GM19468 (cell line): ENCODE results near the gene CRIP1.

Source experiments
- ATAC-seq: cut with Tn5 transposase; IDR thresholded peaks from one replicate; pipeline ENCODE4 v1.9.1; 2021; ENCODE audit warnings: mild to moderate bottlenecking, moderate library complexity, moderate number of reproducible peaks; ENCODE audit not compliant: unreplicated experiment; ENCODE audit errors: extremely low read depth

The CRIP1 gene

DNA sequence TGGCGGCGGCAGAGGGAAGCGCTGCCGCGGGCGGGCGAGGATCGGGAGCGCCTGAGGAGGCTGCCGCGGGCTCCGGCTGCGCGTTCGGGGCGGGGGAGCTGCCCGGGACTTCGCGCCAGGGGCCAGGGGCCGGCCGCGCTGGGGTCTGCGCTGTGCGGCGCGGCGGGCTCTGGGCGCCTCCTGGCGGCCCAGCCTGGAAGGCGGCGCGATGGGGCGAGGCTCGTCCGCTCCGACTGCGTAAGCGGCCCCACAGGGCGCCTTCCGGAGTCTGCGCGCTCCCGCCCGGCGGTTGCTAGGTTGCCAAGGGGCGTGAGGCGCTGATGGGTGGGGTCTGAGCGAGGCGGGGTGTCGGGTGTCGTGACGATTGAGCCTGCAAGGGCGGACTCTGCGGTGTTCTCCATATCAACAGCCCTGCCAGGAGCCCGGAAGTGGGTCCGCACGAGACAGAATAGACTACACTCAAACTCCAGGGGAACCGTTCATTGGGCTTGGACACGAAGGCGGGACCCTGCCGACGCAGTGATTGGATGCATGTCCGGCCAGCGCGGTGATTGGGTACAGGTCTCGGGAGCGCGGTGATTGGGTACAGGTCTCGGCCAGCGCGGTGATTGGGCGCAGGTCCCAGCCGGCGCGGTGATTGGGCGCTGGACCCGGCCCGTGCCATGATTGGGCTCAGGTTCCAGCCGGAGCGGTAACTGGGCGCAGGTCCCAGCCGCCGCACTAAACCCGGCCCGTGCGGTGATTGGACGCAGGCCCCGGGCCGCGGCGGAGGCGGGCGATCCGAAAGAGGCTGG is 4.1 kb downstream of the CRIP1 start, which contains the start of gene TEDC1:
Gene TEDC1 (plus strand): TSS at position 675 of the 794 bp plus-strand sequence. CDS start 130 bp downstream, outside the sequence.
- peak; percentile 69 for ATAC-seq

DNA sequence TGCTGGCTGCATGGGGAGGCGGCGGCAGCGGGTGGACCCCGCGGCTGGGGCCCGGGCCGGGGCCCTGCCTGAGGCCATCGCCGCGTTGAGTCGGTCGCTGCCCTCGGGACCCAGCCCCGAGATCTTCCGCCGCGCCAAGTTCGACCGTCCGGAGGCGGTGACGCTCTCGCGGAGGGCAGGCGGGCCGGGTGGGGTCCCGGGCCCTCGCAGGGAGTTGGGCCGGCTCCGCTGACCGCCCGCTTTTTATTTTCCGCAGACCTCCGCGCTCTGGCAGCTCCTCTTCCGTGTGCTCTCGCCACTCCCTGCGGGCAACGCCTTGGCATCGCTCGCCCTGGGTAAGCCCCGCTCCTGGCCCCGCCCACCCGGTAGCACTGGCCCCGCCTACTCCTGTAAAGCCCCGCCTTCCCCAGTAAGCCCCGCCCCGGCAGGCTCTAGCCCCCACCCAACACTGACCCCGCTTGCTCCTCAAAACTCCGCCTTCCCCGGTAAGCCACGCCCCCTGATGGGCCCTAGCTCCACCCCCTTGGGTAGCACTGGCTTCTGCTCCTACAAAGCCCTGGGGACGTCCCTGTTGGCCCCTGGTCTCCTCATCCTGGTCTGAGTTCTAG is 4.8 kb downstream of the CRIP1 start:
- no peak for ATAC-seq

DNA sequence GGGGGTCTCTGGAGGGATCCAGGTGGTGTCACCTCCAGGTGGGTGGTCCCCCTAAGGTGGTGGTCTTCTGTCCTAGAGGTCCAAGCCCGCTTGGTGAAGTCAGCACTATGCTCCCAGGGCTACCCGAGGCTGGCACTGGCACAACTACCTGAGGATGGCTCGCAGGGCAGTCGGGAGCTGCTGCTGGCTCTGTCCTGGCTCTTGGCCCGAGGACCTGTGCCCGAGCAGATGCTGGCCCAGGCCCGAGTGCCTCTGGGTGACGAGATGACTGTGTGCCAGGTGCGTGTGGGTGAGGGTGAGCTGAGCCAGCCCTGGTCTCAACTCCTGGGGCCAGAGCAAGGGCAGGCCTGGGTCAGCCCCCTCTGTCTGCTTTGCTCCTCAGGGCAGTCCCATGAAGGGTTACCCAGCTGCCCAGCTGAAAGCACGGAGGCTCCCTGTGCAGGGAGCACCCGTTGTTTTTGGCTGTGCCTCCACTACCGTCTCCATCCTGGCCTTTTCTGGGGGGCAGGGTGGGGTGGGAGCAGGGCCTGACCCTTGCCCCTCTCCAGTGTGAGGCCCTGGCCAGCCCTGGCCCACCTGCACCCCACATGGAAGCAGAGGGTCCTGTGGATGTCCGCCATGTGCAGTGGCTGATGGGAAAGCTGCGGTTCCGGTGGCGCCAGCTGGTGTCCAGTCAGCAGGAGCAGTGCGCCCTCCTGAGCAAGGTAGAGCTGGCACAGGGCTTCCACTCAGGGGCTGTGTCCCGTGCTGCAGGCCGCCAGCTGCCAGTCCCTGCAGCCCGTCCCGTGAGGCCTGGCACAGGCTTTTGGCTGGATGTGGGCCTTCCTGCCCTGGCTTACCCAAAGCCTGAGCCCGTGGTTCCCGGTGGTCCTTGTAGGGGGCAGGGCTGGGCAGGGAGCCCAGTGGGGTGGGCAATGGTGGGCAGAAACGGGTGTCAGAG is 5.6 kb downstream of the CRIP1 start:
- no peak for ATAC-seq

DNA sequence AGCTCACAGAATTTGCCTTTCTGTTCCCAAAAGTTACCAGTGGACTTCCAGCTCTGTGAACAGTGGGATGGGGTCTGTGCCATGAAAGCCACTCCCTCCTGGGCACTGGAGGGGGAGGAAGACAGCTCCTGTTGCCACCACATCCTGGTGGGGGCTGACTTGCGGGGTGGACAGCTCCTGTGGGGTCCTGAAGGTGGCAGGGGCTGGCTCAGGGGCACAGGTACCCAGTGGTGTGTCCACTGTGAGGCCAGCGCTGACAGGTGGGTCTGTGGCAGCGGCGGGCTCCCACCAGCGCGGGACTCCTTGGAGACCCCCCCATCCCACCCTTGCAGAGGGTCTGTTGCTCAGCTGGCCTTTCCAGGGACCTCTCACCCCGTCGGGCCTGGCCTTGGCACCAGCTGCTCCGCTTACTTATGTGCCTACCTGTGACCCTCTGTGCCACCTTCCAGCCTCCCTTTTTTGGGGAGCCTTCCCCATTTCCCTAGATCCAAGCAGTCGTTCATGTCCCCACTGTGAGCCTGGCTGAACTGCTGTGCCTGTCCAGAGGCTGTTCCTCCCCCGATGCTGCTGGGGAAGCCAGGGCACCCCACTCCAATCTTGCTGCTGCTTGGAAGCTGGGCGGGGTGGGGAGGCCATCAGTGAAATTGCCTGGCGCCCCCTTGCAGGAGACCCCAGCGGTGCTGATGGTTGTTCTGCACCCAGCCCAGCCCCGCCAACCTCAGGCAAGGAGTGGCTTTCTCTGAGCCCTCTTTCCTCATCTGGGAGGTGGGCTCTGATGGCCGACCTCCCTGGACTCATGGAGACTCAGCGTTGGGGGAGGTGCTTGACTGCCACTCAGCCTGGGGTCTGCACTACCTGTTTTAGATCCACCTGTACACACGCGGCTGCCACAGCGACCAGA is 6.5 kb downstream of the CRIP1 start:
- ATAC-seq = no peak

DNA sequence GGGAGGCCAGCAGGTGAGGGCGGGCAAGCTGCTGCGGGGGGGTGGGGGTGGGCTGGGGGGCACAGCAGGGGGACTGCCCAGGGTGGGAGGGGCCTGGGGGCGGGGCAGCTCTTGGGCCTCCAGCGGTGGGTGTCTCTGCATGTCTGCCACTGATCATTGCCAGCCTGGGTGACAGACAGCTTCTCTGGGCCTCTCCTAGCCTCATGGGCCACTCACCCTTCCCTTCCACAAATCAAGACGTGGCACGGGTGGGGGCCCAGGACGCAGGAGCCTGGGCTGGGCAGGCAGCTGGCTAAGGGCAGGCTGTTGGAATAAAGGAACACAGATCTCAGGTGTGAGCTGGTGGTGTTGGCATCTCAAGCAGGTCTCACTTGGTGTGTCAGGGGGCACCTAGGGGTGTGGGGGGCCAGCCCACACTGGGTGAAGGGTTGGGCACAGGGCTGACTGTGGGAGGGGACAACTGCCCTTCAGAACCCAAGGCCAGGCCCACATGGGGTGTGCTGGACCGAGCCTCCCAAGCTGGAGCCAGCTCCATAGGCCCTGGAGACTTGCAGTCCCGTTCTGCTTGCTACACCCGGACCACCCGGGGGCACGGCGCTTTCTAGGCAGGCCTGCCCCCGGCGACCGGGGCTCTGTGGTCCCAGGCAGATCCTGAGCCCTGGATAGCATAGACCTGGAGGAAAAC is 7.4 kb downstream of the CRIP1 start:
- ATAC-seq = no peak

DNA sequence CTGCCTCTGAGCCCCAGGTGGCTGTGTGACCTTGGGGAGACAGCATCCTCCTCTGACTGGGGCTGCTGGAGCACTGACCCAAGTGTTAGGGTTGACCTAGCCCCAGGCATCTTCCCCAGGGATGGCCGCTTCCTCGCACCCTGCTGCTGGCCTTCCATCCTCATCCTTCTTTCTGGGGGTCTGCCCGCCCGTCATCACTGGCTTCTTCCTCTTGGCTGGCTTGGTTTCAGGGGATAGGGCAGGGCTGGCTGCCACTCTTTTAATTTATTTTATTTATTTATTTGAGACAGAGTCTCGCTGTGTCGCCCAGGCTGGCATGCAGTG is 7.9 kb downstream of the CRIP1 start:
- ATAC-seq = no peak

DNA sequence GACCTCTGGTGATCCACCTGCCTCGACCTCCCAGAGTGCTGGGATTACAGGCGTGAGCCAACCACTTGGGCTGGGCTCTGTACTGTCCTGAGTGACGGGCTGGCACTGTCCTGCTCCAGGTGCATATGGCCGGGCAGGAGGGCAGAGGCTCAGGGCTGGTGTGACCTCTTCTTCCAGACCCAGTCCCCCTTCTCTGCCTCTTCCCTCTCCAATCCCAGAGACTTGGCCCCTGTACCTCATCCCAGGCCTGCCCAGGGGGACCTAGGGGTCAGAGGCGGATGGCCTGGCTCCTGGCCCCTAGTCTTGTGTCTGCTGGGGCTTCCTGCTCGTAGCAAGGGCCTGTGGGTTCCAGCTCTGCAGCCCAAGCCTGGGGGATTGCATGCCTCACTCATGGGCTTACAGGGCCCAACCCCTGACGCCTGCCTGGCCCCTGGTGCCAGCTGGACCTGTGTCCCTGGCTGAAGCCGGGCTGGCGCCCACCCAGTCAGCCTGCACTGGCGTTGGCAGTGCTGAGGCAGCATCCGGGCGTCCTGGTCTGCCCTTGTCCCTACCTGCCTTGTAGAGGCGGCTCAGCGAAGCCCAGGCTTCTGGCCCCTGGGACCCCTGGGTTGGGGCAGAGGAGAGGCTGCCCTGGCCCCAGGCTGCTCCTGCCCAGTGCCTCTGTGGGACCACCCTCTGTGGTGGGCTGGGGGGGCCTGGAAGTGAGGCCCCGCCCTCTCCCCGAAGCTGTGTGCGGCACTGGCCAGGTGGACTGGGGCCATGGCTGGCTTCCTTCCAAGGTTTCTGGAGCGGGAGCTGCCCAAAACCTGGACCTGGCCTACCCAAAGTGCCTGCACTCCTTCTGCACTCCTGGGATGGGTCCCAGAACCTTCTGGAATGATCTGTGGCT is 8.7 kb downstream of the CRIP1 start:
- ATAC-seq = no peak

DNA sequence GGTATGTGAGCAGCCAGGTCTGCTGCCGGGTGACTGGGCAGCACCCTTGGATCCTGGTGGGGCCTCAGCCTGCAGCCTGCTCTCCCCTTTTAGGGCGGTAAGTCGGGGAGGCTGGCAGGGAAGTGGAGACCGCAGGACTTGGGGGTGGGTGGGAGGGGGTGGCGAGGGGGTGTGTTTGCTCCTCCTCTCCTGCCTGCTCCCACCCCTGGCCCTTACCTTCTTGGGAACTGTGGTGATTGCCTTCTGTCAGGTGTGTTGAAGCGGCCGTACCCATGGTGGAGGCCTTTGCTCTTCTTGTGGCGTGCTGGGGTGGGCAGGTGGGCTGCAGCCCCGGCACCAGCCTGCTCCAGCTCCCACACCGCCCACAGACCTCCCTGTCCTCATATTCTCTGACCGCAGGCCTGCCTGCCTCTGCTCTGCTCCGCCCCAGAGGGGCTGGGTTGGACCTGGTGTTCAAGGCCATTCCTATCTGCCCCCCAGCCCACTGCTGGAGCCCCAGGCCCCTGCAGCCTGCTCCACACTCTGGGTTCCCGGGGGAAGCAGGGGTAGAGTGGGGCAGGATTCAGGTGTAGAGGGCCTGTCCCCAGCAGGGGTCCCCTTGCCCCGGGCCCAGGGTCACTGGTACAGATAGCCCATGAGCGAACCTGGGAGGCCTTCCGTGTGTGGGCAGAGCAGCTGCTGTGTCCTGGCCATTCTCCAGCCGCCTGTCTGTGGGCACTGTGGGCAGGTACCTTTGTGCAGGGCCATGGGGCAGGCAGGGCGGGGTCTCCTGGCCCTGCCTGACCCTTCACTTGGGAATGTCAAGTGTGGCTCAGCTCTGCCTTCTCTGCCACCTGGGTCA is 9.5 kb downstream of the CRIP1 start:
- ATAC-seq = no peak

DNA sequence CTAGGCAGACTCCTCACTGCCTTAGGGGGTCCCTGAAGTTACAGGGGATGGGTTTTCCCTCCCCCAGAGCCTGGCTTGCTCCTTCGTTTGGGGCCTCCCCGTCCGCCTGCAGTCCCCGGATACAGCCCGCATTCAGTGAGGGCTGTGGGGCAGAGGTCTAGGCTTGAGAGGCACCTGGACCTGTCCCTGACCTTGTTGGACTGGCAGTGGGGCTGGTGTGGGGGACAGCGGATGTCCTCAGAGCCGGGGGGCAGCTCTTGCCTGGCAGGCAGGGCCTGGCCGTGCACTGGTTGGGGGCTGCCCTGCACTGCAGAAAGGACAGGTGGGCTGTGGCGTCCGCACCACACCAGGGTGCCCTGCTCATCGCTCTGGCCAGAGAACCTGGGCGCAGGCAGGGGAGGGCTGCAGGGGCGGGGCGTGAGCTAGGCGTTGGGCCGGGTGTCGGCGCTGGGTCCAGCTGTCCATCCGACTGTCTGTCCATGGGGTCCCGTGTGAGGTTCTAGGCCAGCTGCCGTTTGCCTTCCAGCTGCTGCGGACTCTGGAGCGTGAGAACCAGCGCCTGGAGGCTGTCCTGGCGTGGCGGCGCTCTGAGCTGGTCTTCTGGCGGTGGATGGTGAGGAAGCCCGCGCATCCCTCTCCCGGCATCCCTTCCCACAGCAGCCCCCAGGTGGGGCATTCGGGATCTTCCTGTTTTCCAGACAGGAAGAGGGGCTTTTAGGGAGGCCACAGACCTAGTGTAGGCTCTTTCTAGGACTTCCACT is 10.3 kb downstream of the CRIP1 start:
- no peak for ATAC-seq

DNA sequence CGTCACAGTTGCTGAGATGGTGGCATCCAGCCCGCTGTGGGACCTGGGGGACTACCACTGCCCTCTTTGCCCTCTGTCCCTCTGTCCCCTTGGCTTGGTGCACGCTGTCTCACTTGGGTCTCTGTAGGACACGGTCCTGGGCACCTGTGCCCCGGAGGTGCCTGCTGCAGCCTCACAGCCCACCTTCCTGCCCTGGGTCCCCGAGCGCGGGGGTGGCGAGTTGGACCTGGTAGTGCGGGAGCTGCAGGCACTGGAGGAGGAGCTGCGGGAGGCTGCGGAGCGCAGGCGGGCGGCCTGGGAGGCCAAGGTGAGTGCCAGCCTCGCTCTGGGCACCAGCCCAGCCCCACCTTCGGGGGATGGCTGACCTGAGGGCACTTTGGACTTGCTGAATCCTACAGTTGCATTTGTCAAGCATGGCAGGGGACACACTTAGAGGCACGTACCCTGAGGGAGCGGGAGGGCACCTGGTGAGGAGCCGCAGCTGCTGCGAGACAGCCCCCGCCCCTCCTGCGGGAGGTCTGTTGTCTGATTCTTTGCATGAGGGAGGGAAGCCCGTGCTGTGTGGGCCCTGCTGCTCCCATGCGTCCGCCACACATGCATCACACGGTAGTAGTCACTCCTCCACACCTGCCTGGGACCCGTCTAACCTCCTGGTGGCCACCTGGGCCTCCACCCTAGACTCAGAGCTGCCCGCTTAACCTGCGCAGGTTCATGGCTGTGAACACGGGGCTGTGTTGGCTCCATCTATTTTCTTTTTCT is 11.2 kb downstream of the CRIP1 start:
- ATAC-seq = no peak

DNA sequence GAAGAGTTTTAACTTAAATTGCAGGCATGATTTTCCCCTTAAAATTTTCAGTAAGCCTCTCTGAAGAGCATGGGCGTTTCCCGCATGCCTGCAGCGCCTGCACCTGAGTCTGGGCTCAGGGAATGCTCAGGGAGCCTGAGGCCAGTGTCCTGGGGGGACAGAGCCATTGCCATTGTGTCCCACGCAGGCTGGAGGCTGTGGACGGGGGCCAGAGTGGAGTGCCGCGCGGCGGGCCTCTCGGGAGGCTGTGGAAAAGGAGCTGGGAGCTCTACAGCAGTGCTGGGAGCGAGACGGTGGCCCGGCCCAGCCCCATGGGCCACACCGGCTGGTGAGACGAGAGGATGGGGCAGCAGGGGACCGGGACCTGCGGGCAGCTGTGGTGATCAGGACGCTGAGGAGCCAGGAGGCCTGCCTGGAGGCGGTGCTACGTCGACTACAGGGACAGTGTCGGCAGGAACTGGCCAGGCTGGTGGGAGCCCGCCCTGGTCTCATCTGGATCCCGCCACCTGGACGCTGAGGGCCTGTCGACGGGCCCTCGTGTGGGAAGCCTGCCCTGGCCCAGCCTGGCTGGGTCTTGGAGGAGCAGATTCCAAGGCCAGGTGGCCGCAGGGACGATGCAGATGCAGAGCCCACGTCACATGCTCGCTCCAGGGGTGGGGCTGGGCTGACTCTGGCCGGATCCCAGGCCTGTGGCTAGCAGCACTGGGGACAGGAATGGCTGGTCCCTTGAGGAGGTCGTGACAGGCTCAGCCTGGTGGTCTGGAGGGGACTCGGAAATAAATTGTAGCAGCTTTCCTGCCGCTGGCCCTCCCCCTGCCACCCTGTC is 12.0 kb downstream of the CRIP1 start:
- no peak for ATAC-seq

DNA sequence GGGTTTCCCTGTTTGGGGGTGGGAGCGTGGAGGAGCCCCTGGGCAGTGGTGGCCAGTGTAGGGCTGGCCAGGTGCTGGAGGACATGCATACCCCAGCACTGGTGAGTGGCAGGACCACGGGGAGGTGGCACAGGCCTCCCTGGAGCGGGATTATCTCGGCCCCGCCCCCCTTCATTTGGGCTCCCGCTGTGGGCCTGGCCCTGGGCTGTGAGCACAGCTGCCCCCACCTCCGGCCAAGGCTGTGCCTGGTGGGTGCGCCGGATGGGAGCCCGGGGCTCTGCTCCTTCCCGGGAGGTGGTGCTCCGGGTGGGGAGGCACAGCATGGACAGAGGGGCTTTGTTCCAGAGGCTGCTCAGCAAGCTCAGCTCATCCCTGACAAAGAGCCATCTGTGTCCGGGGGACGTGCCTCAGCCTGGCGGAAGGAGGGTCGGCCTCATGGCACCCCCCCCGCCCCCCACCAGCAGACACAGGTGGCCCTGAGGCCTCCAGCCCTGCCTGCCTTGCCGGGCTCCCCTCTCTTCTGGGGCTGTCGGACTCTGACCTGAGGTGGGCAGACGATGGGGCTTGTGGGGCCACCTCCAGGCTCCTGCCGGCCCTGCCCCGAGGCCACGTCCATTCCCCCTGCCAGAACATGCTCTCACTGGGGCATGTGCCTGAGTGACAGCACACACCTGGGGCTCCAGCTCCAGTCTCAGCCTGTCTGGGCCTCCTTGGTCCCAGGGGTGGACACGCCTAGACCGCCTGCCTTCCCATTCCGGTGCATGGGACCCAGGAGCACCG is 12.8 kb downstream of the CRIP1 start:
- no peak for ATAC-seq

DNA sequence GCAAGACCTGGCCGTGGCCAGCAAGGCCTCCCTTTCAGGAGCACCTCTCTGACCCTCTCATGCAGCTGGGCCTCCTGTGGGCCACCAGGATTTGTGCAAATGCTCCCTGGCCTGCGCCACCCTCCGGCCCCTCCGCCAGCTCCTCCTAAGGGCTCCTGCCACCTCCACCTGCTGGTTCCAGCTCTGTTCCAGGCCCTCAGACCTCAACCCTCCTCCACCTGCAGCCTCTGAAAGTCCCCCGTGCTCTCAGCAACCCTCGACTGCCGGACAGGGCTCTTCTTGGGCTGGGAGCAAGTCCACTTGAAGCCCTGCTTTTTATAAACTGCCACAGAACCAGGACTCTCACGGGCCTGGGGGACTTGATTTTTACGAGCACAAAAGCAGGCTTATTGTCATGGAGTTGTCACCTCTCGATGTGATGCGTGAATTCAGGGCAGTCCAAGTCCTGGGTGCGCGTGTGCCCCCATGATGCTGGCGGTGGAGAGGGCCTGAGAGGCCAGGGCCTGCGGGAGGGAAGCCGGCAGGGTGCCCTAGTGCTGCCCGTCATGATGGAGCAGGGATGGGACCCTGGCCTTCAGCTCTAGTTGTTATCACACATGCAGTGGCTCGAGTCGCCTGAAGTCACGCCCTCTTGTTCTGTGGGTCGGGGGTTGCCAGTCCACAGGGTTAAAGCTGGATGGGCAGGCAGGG is 13.5 kb downstream of the CRIP1 start:
- no peak for ATAC-seq

DNA sequence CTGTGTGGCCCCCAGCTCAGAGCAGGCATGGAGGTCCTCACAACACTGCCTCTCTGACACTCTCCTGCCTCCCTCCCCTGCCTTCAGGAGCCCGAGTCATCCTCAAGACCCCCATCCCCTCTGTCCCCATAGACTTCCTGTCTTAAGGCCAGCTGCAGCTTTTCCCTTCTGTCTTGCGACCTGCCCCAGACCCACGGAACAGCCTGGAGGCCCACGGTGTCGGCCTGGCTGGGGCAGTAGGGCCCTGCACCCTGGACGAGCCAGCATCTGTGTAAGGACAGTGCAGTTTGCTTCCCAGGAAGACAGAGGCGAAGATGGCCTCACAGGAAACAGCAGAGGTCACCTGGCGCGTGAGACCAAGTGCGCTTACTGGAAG is 14.0 kb downstream of the CRIP1 start:
- no peak for ATAC-seq
